Kidney epithelial cell (primary cell): ENCODE data around the gene TMEM42. TPM values are rescaled to one million over a fixed set of nuclear protein-coding genes. Genes with fewer than 3 reads are reported as not detected.
"Not testable (repeated sequence)": the region's sequence is repeated elsewhere in the genome, so short reads cannot be mapped to it uniquely, and the experiment has no call there.

ENCODE experiments used
- DNase-seq: peaks from one replicate; pipeline ENCODE4 v3.0.0-alpha.2; 2010; ENCODE audit warnings: low read depth
- H3K27me3 ChIP-seq: 2 replicates; pipeline ENCODE4 v1.6.0; 2011; ENCODE audit warnings: low read length; ENCODE audit not compliant: control insufficient read depth, insufficient read depth
- H3K36me3 ChIP-seq: 2 replicates; pipeline ENCODE4 v1.5.1; 2011; ENCODE audit warnings: low read length; ENCODE audit not compliant: control insufficient read depth, insufficient read depth
- H3K4me3 ChIP-seq: 2 replicates; pipeline ENCODE4 v1.5.1; 2011; ENCODE audit warnings: low read depth, mild to moderate bottlenecking, control low read depth, low read length
- total RNA-seq: library from RNA; depleted of rRNA; stranded (reverse); fragments of >200 nt; gene quantifications from 2 replicates; pipeline ENCODE4 v1.2.3, GENCODE V29; 2015
- TF ChIP-seq, protein P1 (sequence below): IDR thresholded peaks from 2 replicates; pipeline ENCODE4 v1.5.1; 2011; ENCODE audit warnings: mild to moderate bottlenecking, moderate library complexity, low read length, control low read depth, inconsistent platforms; ENCODE audit not compliant: insufficient read depth, poor library complexity, severe bottlenecking

TMEM42 gene
- total RNA-seq, 1 donor from 2014 or later, result 12.9 TPM

DNA sequence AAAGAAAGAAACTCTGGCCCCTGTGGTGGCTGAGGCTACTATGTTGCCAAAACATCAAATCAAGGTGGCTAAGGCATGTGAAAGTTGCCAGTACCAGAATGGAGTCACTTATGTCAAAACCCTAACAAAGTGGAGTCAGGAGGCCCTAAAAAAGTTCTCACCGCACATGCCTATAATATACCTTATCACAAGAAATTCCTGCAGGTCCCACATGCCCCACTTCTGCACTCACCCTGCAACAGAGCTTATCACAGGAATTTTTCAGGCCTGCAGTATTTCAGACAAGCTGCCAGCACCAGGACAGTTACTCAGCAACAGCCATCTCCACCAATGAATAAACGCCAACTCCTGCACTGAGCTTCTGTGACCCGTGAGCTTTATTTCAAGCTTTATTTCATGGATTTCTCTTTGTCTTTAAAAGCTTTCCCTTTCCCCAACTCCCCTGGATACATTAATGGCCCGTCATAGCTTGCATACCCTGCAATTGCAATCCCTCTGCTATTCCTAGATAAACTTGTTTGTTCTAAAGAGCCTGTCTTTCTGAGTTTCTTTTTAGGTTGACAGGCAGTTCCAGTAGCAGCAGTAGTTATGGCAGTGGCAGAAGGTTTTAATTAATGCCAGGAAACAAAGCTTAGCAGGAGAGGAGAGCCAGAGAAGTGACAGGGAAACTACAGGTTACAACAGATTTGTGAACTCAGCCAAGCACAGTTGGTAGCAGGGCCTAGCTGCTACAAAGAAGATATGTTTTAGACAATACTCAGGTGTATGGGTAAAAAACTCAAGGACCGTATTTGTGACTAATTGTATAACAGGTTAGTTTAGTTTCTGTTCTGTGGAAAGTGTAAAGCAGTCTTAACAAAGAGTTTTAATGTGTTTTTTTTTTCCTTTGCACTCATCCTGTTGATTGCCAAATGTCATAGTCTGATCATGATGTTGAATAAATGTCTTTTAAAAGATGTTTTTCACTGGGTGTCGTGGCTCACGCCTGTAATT is 15.9 kb upstream of the TMEM42 start:
- Histone ChIP-seq H3K27me3 (no peaks in the 10 kb centered on the region), H3K4me3 (no peak overlapping the region), H3K36me3 (no peaks in the 10 kb centered on the region)
- no peak for DNase-seq
- TF ChIP-seq, protein P1, sequence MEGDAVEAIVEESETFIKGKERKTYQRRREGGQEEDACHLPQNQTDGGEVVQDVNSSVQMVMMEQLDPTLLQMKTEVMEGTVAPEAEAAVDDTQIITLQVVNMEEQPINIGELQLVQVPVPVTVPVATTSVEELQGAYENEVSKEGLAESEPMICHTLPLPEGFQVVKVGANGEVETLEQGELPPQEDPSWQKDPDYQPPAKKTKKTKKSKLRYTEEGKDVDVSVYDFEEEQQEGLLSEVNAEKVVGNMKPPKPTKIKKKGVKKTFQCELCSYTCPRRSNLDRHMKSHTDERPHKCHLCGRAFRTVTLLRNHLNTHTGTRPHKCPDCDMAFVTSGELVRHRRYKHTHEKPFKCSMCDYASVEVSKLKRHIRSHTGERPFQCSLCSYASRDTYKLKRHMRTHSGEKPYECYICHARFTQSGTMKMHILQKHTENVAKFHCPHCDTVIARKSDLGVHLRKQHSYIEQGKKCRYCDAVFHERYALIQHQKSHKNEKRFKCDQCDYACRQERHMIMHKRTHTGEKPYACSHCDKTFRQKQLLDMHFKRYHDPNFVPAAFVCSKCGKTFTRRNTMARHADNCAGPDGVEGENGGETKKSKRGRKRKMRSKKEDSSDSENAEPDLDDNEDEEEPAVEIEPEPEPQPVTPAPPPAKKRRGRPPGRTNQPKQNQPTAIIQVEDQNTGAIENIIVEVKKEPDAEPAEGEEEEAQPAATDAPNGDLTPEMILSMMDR, result no peak

DNA sequence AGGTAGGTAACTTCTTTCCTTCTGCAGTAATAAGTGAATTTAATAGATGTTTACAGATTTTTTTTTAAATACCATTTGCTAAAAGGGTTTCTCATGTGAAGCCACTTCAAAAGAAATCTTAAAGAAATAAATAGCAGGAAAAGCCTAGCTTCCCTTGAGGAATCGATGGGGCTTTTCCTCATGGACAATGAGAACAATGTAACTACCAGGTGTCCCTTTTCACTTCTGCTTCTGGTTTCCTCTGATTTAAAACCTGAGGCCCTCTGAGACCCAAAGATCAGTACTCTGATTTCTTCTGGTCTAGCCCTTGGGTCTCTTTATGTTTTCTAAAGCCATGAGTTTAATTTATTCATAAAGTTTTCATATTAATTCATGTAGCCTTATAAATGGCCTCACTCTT is 13.1 kb upstream of the TMEM42 start:
- no peaks in the 10 kb centered on the region for H3K36me3 ChIP-seq
- H3K4me3 ChIP-seq, result no peak overlapping the region
- TF ChIP-seq, protein P1, result no peak
- no peak for DNase-seq
- no peaks in the 10 kb centered on the region for H3K27me3 ChIP-seq

DNA sequence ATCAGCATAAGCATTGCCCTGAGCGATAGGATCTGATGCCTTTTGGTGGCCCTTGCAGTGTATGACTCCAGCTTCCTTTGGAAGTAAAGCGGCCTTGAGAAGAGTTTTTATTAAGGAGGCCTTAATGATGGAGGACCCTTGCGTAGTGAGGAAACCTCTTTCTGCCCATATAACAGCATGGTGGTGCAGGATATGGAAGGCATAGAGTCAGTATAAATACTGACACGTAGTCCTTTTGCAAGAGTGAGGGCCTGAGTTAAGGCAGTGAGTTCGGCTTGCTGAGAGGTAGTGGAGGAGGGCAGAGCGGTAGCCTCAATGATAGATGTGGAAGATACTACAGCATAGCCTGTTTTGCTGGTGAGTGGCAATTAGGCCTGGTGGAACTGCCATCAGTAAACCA is 5.0 kb upstream of the TMEM42 start:
- not testable (repeated sequence) for H3K4me3 ChIP-seq, H3K36me3 ChIP-seq, H3K27me3 ChIP-seq, DNase-seq

DNA sequence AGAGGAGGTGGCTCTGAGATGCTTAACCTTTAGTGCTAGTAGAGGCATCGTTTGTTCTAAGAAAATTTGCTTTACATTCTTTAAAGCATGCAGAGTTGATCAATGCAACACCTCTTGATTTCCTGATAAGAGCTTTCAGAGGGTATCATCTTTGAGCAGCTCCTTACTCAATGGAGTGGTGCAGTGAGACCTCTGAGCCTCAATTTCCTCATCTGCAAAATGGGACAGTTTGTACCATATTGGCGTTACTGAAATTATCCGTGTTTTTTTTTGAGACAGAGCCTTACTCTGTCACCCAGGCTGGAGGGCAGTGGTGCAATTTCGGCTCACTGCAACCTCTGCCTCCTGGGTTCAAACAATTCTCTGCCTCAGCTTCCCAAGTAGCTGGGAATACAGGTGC is 1.6 kb upstream of the TMEM42 start:
- Histone ChIP-seq H3K36me3 (no peaks in the 10 kb centered on the region), H3K27me3 (no peaks in the 10 kb centered on the region), H3K4me3 (no peak overlapping the region)
- no peak for DNase-seq
- TF ChIP-seq, protein P1, result no peak

DNA sequence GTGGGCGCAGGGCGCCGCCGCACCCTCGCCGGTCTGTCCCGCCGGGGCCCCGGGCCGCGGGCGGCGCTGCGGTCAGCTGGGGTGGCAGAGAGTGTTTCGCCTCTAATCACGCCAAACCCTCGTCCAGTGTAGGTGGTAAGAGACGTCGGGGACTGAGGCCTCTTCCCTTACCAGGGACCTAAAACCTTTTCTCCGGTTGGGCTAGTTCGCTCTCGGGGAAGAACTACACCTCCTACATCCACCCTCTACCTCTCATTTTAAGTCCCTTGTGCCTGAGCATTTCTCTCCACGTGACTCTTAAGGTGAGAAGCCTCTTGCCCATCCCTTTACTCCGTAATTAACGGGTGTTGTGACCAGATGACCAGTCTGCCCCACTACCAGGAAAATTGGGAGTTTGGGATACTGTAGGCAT is 520 bp downstream of the TMEM42 start:
- no peak for DNase-seq
- TF ChIP-seq, protein P1, result no peak

DNA sequence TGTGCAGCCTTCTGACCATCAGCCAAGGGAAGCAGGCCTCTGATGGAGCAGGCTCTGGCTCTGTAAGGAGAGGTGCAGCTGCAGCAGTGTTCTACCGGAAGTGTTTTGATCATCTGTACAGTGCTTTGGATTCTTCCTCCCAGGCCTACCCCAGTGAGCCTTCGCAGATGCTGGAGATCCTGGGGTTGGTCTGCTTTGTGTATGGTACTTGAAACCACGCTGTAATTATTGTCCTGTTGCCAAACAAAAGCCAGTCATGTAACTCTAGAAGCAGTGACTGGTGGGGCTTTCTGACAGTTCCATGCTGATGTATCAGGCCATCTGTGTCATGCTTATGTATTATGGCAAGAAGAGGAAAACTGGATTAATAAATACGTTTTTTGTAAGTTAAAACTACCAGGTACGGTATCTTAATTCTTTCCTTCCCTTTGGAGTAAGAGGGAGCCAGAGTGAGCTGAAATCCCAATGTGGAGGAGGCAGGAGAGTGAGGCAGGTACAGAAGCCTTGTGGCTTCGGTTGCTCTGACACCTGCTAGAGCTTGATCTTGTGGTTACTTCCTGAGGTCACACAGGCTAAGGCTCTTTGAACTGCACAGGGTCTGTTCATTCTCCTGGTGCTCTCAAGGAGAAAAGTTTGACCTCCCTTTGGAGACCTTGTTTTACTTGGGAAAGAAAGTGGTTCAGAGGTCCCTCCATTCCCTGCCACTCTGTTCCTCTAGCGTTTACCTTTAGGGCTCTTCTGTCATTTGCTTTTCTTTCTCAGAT is 3.7 kb downstream of the TMEM42 start:
- TF ChIP-seq, protein P1, result no peak
- H3K4me3 ChIP-seq, result no peak overlapping the region

More for the DNA sequence above, 520 bp downstream of the TMEM42 start:
- Histone ChIP-seq H3K27me3 (no peaks in the 10 kb centered on the region), H3K4me3 (peak overlapping the region; percentile 46), H3K36me3 (no peaks in the 10 kb centered on the region)

More for the DNA sequence above, 3.7 kb downstream of the TMEM42 start:
- no peaks in the 10 kb centered on the region for H3K36me3 ChIP-seq
- DNase-seq, result no peak
- H3K27me3 ChIP-seq, result no peaks in the 10 kb centered on the region
